ENCODE results near the gene WDFY1. TPM values are rescaled to one million over a fixed set of nuclear protein-coding genes. Genes with fewer than 3 reads are reported as not detected.

Gene WDFY1
- total RNA-seq, 1 donor from 2014 or later, result 52.6 TPM

DNA sequence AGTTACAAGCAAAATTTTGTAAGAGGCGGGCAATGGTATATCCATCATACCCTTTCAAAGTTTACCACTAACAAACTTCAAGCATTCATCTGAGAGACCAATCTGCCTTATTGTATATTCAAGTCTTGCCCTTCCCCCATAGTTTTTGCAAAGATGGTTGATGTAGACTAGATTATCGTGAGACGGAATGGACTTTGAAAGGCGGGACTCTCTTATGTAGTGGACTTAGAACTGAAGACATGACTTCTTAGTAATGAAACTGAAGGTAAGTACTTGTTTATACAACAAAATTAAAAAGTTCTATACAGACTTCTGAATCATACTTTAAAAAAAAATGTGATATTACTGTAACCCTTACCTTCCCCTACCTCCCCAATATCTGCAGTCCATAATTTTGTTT lies 118.1 kb downstream of the WDFY1 start:
- FAIRE-seq (no peak), DNase-seq (ENCODE audit: low read depth) (no peak)
- H3K27ac Mint-ChIP-seq (ENCODE audit: unreplicated experiment), result no peak overlapping the region
- Histone ChIP-seq H3K4me3 (ENCODE audit: insufficient read depth, low read depth, low read length) (no peak overlapping the region), H2AFZ (ENCODE audit: low read depth, low read length) (no peak overlapping the region), H3K27ac (ENCODE audit: low read depth, low read length) (no peak overlapping the region), H3K79me2 (ENCODE audit: insufficient read depth, low read length) (peaks cover 14% of the 10 kb centered on the region), H3K4me2 (ENCODE audit: low read length) (no peak overlapping the region), H3K9me3 (ENCODE audit: insufficient read depth, low read depth, low read length) (no peaks in the 10 kb centered on the region), H3K4me1 (ENCODE audit: insufficient read depth, low read length) (no peaks in the 10 kb centered on the region), H3K27me3 (ENCODE audit: insufficient read depth, low read length) (no peaks in the 10 kb centered on the region), H3K9ac (ENCODE audit: low read length) (no peak overlapping the region), H4K20me1 (ENCODE audit: insufficient read depth, low read length) (no peaks in the 10 kb centered on the region), H3K36me3 (ENCODE audit: insufficient read depth, low read length) (no peaks in the 10 kb centered on the region)
- no peaks in the 10 kb centered on the region for H3K27me3 Mint-ChIP-seq (ENCODE audit: low read depth, unreplicated experiment)
- no peak for TF ChIP-seq CTCF (IDR thresholded peaks at IDR 0.05; ENCODE audit: insufficient read depth, low read depth, low read length)
- TF ChIP-seq EZH2 (IDR thresholded peaks at IDR 0.05; ENCODE audit: insufficient read depth, low read length), result no peak
- H3K4me1 Mint-ChIP-seq (ENCODE audit: low read depth, unreplicated experiment), result peaks cover 3% of the 10 kb centered on the region
- no peak overlapping the region for H3K4me3 Mint-ChIP-seq (ENCODE audit: unreplicated experiment)
- no peaks in the 10 kb centered on the region for H3K36me3 Mint-ChIP-seq (ENCODE audit: low read depth, unreplicated experiment)
- H3K9me3 Mint-ChIP-seq (ENCODE audit: unreplicated experiment), result no peaks in the 10 kb centered on the region

Other genes with a start within 250 kb of the WDFY1 start
- 11.1 and 14.3 TPM in 2 replicates for gene AP1S3, start 107.8 kb downstream of the WDFY1 start, total RNA-seq
- 32.6 and 33.3 TPM in 2 replicates for gene MRPL44, start 12.1 kb upstream of the WDFY1 start, total RNA-seq
- gene SERPINE2, start 94.0 kb upstream of the WDFY1 start, total RNA-seq, result 375 and 389 TPM in 2 replicates

All from astrocyte (in vitro differentiated cells and primary cell).